ENCODE results near the gene ANKRD9. TPM values are rescaled to one million over a fixed set of nuclear protein-coding genes. Genes with fewer than 3 reads are reported as not detected.
A peak's percentile ranks its signal among the peaks of the same experiment; 100 is the strongest.

The ANKRD9 gene
- total RNA-seq, 4 donors from 2014 or later: 171 to 504 (median 319) TPM

DNA sequence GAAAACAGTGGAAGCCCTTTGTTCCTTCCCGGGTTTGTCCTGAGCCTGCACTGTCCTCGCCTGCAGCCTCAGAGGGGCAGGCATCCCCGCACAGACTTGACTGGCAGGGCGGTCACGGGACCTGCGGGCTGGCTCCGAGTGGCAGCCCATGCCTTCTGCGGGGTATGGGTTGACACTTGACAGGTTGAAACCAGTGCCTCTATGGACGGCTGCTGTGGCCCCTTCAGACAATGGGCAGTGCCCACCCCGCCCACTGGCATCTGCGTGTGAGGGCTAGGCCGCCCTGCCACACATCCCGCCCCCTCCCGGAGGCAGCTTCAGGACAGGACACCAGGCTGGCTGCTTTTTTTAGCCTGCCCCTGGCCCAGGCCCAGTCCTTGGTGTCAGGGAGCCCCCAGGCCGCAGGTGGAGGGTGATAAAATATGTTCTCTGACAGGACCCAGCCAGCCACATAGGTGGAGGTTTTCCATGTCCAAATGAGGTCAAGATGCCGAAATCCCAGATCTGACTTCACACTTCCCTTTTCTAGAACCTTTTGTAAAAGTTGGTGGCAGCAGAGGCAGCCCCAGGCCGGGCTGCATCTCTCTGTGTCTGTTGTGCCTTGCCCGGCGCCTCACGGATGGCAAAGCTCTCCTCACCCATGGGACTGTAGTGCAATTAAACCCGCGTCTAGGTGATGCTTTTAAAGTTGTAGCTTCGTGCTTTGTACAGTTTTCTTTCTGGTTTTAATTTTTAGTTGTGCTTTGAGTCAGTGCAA is 10.0 kb downstream of the ANKRD9 start:
- WGBS, 2 donors (ENCODE audit: low coverage in 1 of 2): 92% methylated on average over 17 of the region's 23 CpGs; no CpG with 5 or more reads in 1 of the 2 donors
- Histone ChIP-seq H3K9me3 (no peaks in the 10 kb centered on the region), H3K4me3 (no peak overlapping the region), H3K36me3 (no peaks in the 10 kb centered on the region), H3K27me3 (no peaks in the 10 kb centered on the region), H3K27ac (peak overlapping the region; percentile 64 to 76 (median 69)), H3K4me1 (peaks cover 0 to 9% (median 3%) of the 10 kb centered on the region in 4 donors)
- no peak for DNase-seq
- intact Hi-C loops (cut with DNase I; ENCODE audit: low total_unique reads) (no loop called here), in situ Hi-C loops (cut with MboI; ENCODE audit: low pct_ligation_motif_present in 1 of 4, low pct_unique_long_range_greater_than_20kb in 1 of 4, low sequenced_read_pairs in 3 of 4) (loop anchor here in 1 of 4 donors (25.0 kb wide), 1 partner anchor 137 kb away; the partner anchor contains the start of genes CINP and TECPR2)
- TF ChIP-seq, protein P1, sequence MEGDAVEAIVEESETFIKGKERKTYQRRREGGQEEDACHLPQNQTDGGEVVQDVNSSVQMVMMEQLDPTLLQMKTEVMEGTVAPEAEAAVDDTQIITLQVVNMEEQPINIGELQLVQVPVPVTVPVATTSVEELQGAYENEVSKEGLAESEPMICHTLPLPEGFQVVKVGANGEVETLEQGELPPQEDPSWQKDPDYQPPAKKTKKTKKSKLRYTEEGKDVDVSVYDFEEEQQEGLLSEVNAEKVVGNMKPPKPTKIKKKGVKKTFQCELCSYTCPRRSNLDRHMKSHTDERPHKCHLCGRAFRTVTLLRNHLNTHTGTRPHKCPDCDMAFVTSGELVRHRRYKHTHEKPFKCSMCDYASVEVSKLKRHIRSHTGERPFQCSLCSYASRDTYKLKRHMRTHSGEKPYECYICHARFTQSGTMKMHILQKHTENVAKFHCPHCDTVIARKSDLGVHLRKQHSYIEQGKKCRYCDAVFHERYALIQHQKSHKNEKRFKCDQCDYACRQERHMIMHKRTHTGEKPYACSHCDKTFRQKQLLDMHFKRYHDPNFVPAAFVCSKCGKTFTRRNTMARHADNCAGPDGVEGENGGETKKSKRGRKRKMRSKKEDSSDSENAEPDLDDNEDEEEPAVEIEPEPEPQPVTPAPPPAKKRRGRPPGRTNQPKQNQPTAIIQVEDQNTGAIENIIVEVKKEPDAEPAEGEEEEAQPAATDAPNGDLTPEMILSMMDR (IDR thresholded peaks at IDR 0.05): no peak
- TF ChIP-seq POLR2AphosphoS5 (IDR thresholded peaks at IDR 0.05) (no peak), POLR2A (IDR thresholded peaks at IDR 0.05) (no peak), EP300 (IDR thresholded peaks at IDR 0.05; ENCODE audit: low read depth) (no peak)

DNA sequence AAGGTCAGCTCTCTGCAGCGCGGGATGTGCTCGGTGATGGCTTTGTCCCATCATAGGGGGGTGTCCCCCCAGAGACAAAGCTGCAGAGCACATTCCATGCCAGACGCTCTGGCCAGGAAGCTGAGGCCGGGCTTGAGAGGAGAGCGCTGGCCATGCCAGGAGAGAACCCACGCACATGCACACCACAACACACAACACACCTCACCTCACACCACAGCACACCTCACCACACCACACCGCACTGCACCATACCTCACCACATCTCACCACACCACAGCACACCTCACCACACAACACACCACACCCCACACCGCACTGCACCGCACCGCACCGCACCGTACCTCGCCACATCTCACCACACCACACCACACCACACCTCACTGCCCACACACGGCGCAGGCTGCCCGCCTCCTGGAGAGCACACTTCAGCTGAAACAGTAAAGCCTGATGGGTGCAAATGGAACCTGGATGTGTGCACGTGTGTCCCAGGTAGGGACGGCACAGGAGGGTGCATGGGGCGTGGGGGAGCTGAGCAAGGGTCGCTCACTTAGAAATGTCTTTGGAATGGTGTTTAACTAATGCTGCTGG is 10.8 kb downstream of the ANKRD9 start:
- Histone ChIP-seq H3K36me3 (no peaks in the 10 kb centered on the region), H3K27ac (peak overlapping the region in 2 of 4 donors; percentile 72 to 76), H3K9me3 (no peaks in the 10 kb centered on the region), H3K4me3 (no peak overlapping the region), H3K4me1 (peaks cover 0 to 9% (median 3%) of the 10 kb centered on the region in 4 donors), H3K27me3 (no peaks in the 10 kb centered on the region)
- intact Hi-C loops (cut with DNase I; ENCODE audit: low total_unique reads): no loop called here
- 88% methylated on average over 21 of the region's 21 CpGs; no CpG with 5 or more reads in 1 of the 2 donors for WGBS, 2 donors (ENCODE audit: low coverage in 1 of 2)
- in situ Hi-C loops (cut with MboI; ENCODE audit: low pct_ligation_motif_present in 1 of 4, low pct_unique_long_range_greater_than_20kb in 1 of 4, low sequenced_read_pairs in 3 of 4): no loop called here
- TF ChIP-seq POLR2A (IDR thresholded peaks at IDR 0.05) (no peak), EP300 (IDR thresholded peaks at IDR 0.05; ENCODE audit: low read depth) (no peak), POLR2AphosphoS5 (IDR thresholded peaks at IDR 0.05) (no peak)
- TF ChIP-seq, protein P1 (IDR thresholded peaks at IDR 0.05): no peak
- DNase-seq: no peak

DNA sequence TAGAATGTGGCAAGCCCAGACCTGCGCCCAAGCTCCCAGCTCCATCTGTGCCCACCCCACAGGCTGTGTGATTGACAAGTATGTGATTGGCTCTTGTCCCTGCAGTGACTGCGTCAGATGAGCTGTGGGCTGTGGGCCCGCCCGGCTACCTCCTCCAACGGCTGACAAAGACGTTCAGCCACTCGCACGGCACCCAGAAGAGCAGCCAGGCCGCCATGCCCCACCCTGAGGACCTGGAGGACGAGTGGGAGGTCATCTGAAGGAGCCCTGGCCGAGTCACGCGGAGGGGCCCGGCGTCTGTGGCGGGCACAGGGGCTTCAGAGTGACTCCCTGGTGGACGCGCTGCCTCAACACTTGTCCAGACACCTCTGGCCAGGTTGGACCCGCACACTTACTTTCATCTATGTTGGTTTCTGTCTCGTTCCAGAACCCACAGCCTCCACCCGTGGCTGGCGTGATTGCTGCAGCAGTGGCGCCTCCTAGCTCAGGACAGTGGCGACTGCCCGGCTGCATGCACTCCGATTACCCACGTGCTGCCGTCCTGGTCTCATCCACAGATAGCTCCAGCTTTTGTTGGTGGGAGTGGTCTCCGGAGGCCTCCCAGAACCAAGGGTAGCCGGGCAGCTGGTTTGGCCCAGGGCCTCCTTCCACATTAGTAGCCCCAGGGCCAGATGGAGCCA is 11.4 kb downstream of the ANKRD9 start:
- Histone ChIP-seq H3K27ac (no peak overlapping the region), H3K4me3 (no peak overlapping the region), H3K27me3 (no peaks in the 10 kb centered on the region), H3K9me3 (no peaks in the 10 kb centered on the region), H3K36me3 (no peaks in the 10 kb centered on the region), H3K4me1 (peaks cover 0 to 9% (median 3%) of the 10 kb centered on the region in 4 donors)
- in situ Hi-C loops (cut with MboI; ENCODE audit: low pct_ligation_motif_present in 1 of 4, low pct_unique_long_range_greater_than_20kb in 1 of 4, low sequenced_read_pairs in 3 of 4) (no loop called here), intact Hi-C loops (cut with DNase I; ENCODE audit: low total_unique reads) (no loop called here)
- TF ChIP-seq, protein P1 (IDR thresholded peaks at IDR 0.05): peak in 4 of 5 experiments; percentile 35 to 64 (median 50)
- no peak for TF ChIP-seq POLR2A (IDR thresholded peaks at IDR 0.05)
- no peak for TF ChIP-seq POLR2AphosphoS5 (IDR thresholded peaks at IDR 0.05)
- peak; percentile 60 for DNase-seq
- 80 to 84% methylated on average over 19 to 29 of the region's 30 CpGs for WGBS, 2 donors (ENCODE audit: low coverage in 1 of 2)

Measured in transverse colon (tissue), 4 donors.